ENCODE data around the gene DKKL1. TPM values are rescaled to one million over a fixed set of nuclear protein-coding genes. Genes with fewer than 3 reads are reported as not detected.

DKKL1 gene
- total and polyA plus RNA-seq, 2 experiments from 2014 or later, result 0.76 to 2.9 TPM

DNA sequence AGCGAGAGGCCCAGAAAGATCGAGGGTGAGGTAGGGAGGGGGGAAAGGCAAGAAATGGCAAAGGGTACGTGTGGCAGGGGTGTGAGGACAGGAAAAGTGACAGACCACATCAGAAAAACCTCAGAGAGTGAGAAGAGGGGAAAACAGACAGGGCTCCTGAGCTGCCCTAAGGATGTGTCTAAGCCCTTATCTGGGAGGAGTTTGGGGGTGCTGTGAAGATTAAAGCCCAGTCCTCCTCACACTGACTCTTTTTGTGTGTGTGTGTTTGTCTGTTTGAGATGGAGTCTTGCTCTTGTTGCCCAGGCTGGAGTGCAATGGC is 60.3 kb downstream of the DKKL1 start:
- no peaks in the 10 kb centered on the region for H3K36me3 ChIP-seq (ENCODE audit: insufficient read depth)
- no peaks in the 10 kb centered on the region; the same call in 2 of the 3 replicates for H3K36me3 Mint-ChIP-seq (ENCODE audit: low read depth)
- H2AFZ ChIP-seq, result peak overlapping the region; percentile 96; the same call in 1 of the 2 replicates
- H3K4me1 Mint-ChIP-seq, result peaks cover 66% of the 10 kb centered on the region
- peaks cover 4% of the 10 kb centered on the region; the same call in 1 of the 2 replicates for H4K20me1 ChIP-seq (replicated peaks; ENCODE audit: insufficient read depth)
- DNase-seq (ENCODE audit: low spot score) (no peak), ATAC-seq (no peak)
- peak overlapping the region; percentile 61 for H3K4me3 ChIP-seq
- no peaks in the 10 kb centered on the region for H3K79me2 ChIP-seq (replicated peaks; ENCODE audit: insufficient read depth)
- H3K4me3 Mint-ChIP-seq, result peak overlapping the region; percentile 32; the same call in 2 of the 3 replicates
- H3K27ac ChIP-seq (ENCODE audit: low read depth), result no peak overlapping the region
- peaks cover 3% of the 10 kb centered on the region for H3K9me3 Mint-ChIP-seq
- no peak overlapping the region for H3K27ac Mint-ChIP-seq
- H3K27me3 ChIP-seq (ENCODE audit: insufficient read depth), result peaks cover 68% of the 10 kb centered on the region
- H3K4me1 ChIP-seq (ENCODE audit: insufficient read depth), result peaks cover 46% of the 10 kb centered on the region
- H3F3A ChIP-seq (replicated peaks; ENCODE audit: low read depth), result peaks cover 34% of the 10 kb centered on the region
- H3K27me3 Mint-ChIP-seq (ENCODE audit: insufficient read depth, low read depth, poor library complexity), result peaks cover 78% of the 10 kb centered on the region
- H3K4me2 ChIP-seq, result peak overlapping the region; percentile 84
- TF ChIP-seq, protein P1, sequence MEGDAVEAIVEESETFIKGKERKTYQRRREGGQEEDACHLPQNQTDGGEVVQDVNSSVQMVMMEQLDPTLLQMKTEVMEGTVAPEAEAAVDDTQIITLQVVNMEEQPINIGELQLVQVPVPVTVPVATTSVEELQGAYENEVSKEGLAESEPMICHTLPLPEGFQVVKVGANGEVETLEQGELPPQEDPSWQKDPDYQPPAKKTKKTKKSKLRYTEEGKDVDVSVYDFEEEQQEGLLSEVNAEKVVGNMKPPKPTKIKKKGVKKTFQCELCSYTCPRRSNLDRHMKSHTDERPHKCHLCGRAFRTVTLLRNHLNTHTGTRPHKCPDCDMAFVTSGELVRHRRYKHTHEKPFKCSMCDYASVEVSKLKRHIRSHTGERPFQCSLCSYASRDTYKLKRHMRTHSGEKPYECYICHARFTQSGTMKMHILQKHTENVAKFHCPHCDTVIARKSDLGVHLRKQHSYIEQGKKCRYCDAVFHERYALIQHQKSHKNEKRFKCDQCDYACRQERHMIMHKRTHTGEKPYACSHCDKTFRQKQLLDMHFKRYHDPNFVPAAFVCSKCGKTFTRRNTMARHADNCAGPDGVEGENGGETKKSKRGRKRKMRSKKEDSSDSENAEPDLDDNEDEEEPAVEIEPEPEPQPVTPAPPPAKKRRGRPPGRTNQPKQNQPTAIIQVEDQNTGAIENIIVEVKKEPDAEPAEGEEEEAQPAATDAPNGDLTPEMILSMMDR (conservative IDR thresholded peaks at IDR 0.05; ENCODE audit: low read depth in 2 of 2), result no peak
- no peaks in the 10 kb centered on the region for H3K9me2 ChIP-seq (ENCODE audit: insufficient read depth)

Other genes with a start within 250 kb of the DKKL1 start
- 1.2 and 7.8 TPM in 2 replicates for gene LIN7B, start 249.5 kb upstream of the DKKL1 start, total RNA-seq (2014; rRNA removed; shearing (Covaris generic))
- gene LIN7B, start 249.5 kb upstream of the DKKL1 start, polyA plus RNA-seq (2016; fragmentation: Nextera tagmentation; extraction: Ambion mirVana), result 8.6 and 10.5 TPM in 2 replicates
- gene C19orf73, start 244.7 kb upstream of the DKKL1 start, total RNA-seq (2014; rRNA removed; shearing (Covaris generic)), result 2.6 and 8.1 TPM in 2 replicates
- gene C19orf73, start 244.7 kb upstream of the DKKL1 start, polyA plus RNA-seq (2016; fragmentation: Nextera tagmentation; extraction: Ambion mirVana), result 8.0 and 9.1 TPM in 2 replicates
- 22.6 and 29.7 TPM in 2 replicates for gene PPFIA3, start 244.3 kb upstream of the DKKL1 start, total RNA-seq (2014; rRNA removed; shearing (Covaris generic))
- gene PPFIA3, start 244.3 kb upstream of the DKKL1 start, polyA plus RNA-seq (2016; fragmentation: Nextera tagmentation; extraction: Ambion mirVana), result 21.3 and 25.4 TPM in 2 replicates
- 1.4 and 1.9 TPM in 2 replicates for gene HRC, start 208.5 kb upstream of the DKKL1 start, total RNA-seq (2014; rRNA removed; shearing (Covaris generic))
- 2.0 and 2.5 TPM in 2 replicates for gene HRC, start 208.5 kb upstream of the DKKL1 start, polyA plus RNA-seq (2016; fragmentation: Nextera tagmentation; extraction: Ambion mirVana)
- gene TRPM4, start 206.1 kb upstream of the DKKL1 start, total RNA-seq (2014; rRNA removed; shearing (Covaris generic)), result 11.6 and 16.5 TPM in 2 replicates
- gene TRPM4, start 206.1 kb upstream of the DKKL1 start, polyA plus RNA-seq (2016; fragmentation: Nextera tagmentation; extraction: Ambion mirVana), result 25.7 and 30.4 TPM in 2 replicates
- gene SLC6A16, start 38.7 kb upstream of the DKKL1 start, total RNA-seq (2014; rRNA removed; shearing (Covaris generic)), result 0.31 and 1.6 TPM in 2 replicates
- gene SLC6A16, start 38.7 kb upstream of the DKKL1 start, polyA plus RNA-seq (2016; fragmentation: Nextera tagmentation; extraction: Ambion mirVana), result 1.4 and 1.8 TPM in 2 replicates
- gene CD37, start 28.5 kb upstream of the DKKL1 start, total RNA-seq (2014; rRNA removed; shearing (Covaris generic)), result not detected in 2 replicates
- 106 and 114 TPM in 2 replicates for gene CD37, start 28.5 kb upstream of the DKKL1 start, polyA plus RNA-seq (2016; fragmentation: Nextera tagmentation; extraction: Ambion mirVana)
- 74.4 and 82.5 TPM in 2 replicates for gene TEAD2, start 1.5 kb upstream of the DKKL1 start, total RNA-seq (2014; rRNA removed; shearing (Covaris generic))
- 30.3 and 34.3 TPM in 2 replicates for gene TEAD2, start 1.5 kb upstream of the DKKL1 start, polyA plus RNA-seq (2016; fragmentation: Nextera tagmentation; extraction: Ambion mirVana)
- not detected in 2 replicates for gene KASH5, start 24.4 kb downstream of the DKKL1 start, total RNA-seq (2014; rRNA removed; shearing (Covaris generic))
- gene KASH5, start 24.4 kb downstream of the DKKL1 start, polyA plus RNA-seq (2016; fragmentation: Nextera tagmentation; extraction: Ambion mirVana), result 0.44 TPM in 1 of 2 replicates, not detected in the other
- not detected in 2 replicates for gene PTH2, start 59.6 kb downstream of the DKKL1 start, total RNA-seq (2014; rRNA removed; shearing (Covaris generic))
- gene PTH2, start 59.6 kb downstream of the DKKL1 start, polyA plus RNA-seq (2016; fragmentation: Nextera tagmentation; extraction: Ambion mirVana), result 1.3 and 1.6 TPM in 2 replicates
- gene GFY, start 61.5 kb downstream of the DKKL1 start, total RNA-seq (2014; rRNA removed; shearing (Covaris generic)), result not detected in 2 replicates
- gene GFY, start 61.5 kb downstream of the DKKL1 start, polyA plus RNA-seq (2016; fragmentation: Nextera tagmentation; extraction: Ambion mirVana), result 1.2 and 1.7 TPM in 2 replicates
- 0.90 and 1.6 TPM in 2 replicates for gene SLC17A7, start 77.7 kb downstream of the DKKL1 start, total RNA-seq (2014; rRNA removed; shearing (Covaris generic))
- 1.5 TPM in 2 replicates for gene SLC17A7, start 77.7 kb downstream of the DKKL1 start, polyA plus RNA-seq (2016; fragmentation: Nextera tagmentation; extraction: Ambion mirVana)
- 147 and 164 TPM in 2 replicates for gene PIH1D1, start 87.9 kb downstream of the DKKL1 start, total RNA-seq (2014; rRNA removed; shearing (Covaris generic))
- gene PIH1D1, start 87.9 kb downstream of the DKKL1 start, polyA plus RNA-seq (2016; fragmentation: Nextera tagmentation; extraction: Ambion mirVana), result 93.6 and 103 TPM in 2 replicates
- gene ALDH16A1, start 89.3 kb downstream of the DKKL1 start, total RNA-seq (2014; rRNA removed; shearing (Covaris generic)), result 57.3 and 62.3 TPM in 2 replicates
- 16.8 and 20.0 TPM in 2 replicates for gene ALDH16A1, start 89.3 kb downstream of the DKKL1 start, polyA plus RNA-seq (2016; fragmentation: Nextera tagmentation; extraction: Ambion mirVana)
- 0.49 TPM in 1 of 2 replicates, not detected in the other for gene FLT3LG, start 110.3 kb downstream of the DKKL1 start, total RNA-seq (2014; rRNA removed; shearing (Covaris generic))
- gene FLT3LG, start 110.3 kb downstream of the DKKL1 start, polyA plus RNA-seq (2016; fragmentation: Nextera tagmentation; extraction: Ambion mirVana), result 1.8 and 3.3 TPM in 2 replicates
- gene RPL13A, start 123.7 kb downstream of the DKKL1 start, total RNA-seq (2014; rRNA removed; shearing (Covaris generic)), result 2,007 and 2,412 TPM in 2 replicates
- gene RPL13A, start 123.7 kb downstream of the DKKL1 start, polyA plus RNA-seq (2016; fragmentation: Nextera tagmentation; extraction: Ambion mirVana), result 2,105 and 2,261 TPM in 2 replicates
- 4,006 and 4,643 TPM in 2 replicates for gene RPS11, start 132.6 kb downstream of the DKKL1 start, total RNA-seq (2014; rRNA removed; shearing (Covaris generic))
- 2,646 and 2,793 TPM in 2 replicates for gene RPS11, start 132.6 kb downstream of the DKKL1 start, polyA plus RNA-seq (2016; fragmentation: Nextera tagmentation; extraction: Ambion mirVana)
- 23.5 and 41.7 TPM in 2 replicates for gene FCGRT, start 148.8 kb downstream of the DKKL1 start, total RNA-seq (2014; rRNA removed; shearing (Covaris generic))
- 62.3 and 66.8 TPM in 2 replicates for gene FCGRT, start 148.8 kb downstream of the DKKL1 start, polyA plus RNA-seq (2016; fragmentation: Nextera tagmentation; extraction: Ambion mirVana)
- gene RCN3, start 164.1 kb downstream of the DKKL1 start, total RNA-seq (2014; rRNA removed; shearing (Covaris generic)), result 44.0 and 54.8 TPM in 2 replicates
- 40.2 and 45.8 TPM in 2 replicates for gene RCN3, start 164.1 kb downstream of the DKKL1 start, polyA plus RNA-seq (2016; fragmentation: Nextera tagmentation; extraction: Ambion mirVana)
- 88.5 and 89.8 TPM in 2 replicates for gene NOSIP, start 216.7 kb downstream of the DKKL1 start, total RNA-seq (2014; rRNA removed; shearing (Covaris generic))
- 141 and 143 TPM in 2 replicates for gene NOSIP, start 216.7 kb downstream of the DKKL1 start, polyA plus RNA-seq (2016; fragmentation: Nextera tagmentation; extraction: Ambion mirVana)
- gene PRRG2, start 217.4 kb downstream of the DKKL1 start, total RNA-seq (2014; rRNA removed; shearing (Covaris generic)), result 3.8 and 10.5 TPM in 2 replicates
- 2.0 and 2.3 TPM in 2 replicates for gene PRRG2, start 217.4 kb downstream of the DKKL1 start, polyA plus RNA-seq (2016; fragmentation: Nextera tagmentation; extraction: Ambion mirVana)
- 32.1 and 41.6 TPM in 2 replicates for gene PRR12, start 227.3 kb downstream of the DKKL1 start, total RNA-seq (2014; rRNA removed; shearing (Covaris generic))
- gene PRR12, start 227.3 kb downstream of the DKKL1 start, polyA plus RNA-seq (2016; fragmentation: Nextera tagmentation; extraction: Ambion mirVana), result 8.6 and 10.3 TPM in 2 replicates

Measured in GM23338 (cell line).